Effector memory CD8-positive, alpha-beta T cell (primary cell): Measurements from ENCODE around the gene C12orf57.

Experiments used
- ATAC-seq: fragments of 150-1000 bp; cut with Tn5 transposase; replicated peaks from 2 replicates; pipeline ENCODE4 v1.10.0; 2021; ENCODE audit warnings: mild to moderate bottlenecking, moderate library complexity
- DNase-seq, 3 experiments: peaks; one replicate each; pipeline ENCODE4 v3.0.0; 2021
- H3K27ac Mint-ChIP-seq, 2 donors: one replicate each; pipeline ENCODE4 v1.8.0; 2022; ENCODE audit warnings: mild to moderate bottlenecking in 2 of 2, mixed read lengths in 2 of 2, moderate library complexity in 2 of 2
- H3K27me3 Mint-ChIP-seq, 2 donors: one replicate each; pipeline ENCODE4 v1.8.0; 2022; ENCODE audit warnings: mixed read lengths in 2 of 2
- H3K36me3 Mint-ChIP-seq: one replicate; pipeline ENCODE4 v1.8.0; 2022; ENCODE audit warnings: mild to moderate bottlenecking, moderate library complexity, mixed read lengths; ENCODE audit not compliant: insufficient read depth
- H3K4me1 Mint-ChIP-seq, 2 donors: one replicate each; pipeline ENCODE4 v1.8.0; 2022; ENCODE audit warnings: low read depth in 2 of 2, mixed read lengths in 2 of 2
- H3K4me3 Mint-ChIP-seq, 2 donors: one replicate each; pipeline ENCODE4 v1.8.0; 2022; ENCODE audit warnings: mild to moderate bottlenecking in 2 of 2, mixed read lengths in 2 of 2, moderate library complexity in 2 of 2
- H3K9me3 Mint-ChIP-seq, 2 donors: one replicate each; pipeline ENCODE4 v1.8.0; 2022; ENCODE audit warnings: mixed read lengths in 2 of 2

Gene C12orf57

GRCh38 chr12:6912164-6912935 lies 31.5 kb upstream of the C12orf57 start:
- Mint-ChIP-seq H3K27ac (peak overlapping the region; percentile 76 to 97), H3K27me3 (no peaks in the 10 kb centered on the region), H3K36me3 (peaks cover 27% of the 10 kb centered on the region), H3K4me1 (peaks cover 33 to 34% of the 10 kb centered on the region in 2 donors), H3K9me3 (no peaks in the 10 kb centered on the region), H3K4me3 (peak overlapping the region; percentile 92 to 99)
- no peak for DNase-seq
- ATAC-seq = no peak

GRCh38 chr12:6914246-6914946 lies 29.4 kb upstream of the C12orf57 start, which contains the start of gene ENO2:
Gene ENO2 (plus strand): TSS chr12:6914580. CDS start chr12:6915833, 1,253 bp downstream.
- H3K4me1 Mint-ChIP-seq = peaks cover 33 to 34% of the 10 kb centered on the region in 2 donors
- ATAC-seq = peak; percentile 90
- DNase-seq = peak; percentile 74 to 80 (median 80)
- peaks cover 36% of the 10 kb centered on the region for H3K36me3 Mint-ChIP-seq
- no peaks in the 10 kb centered on the region for H3K9me3 Mint-ChIP-seq
- H3K27me3 Mint-ChIP-seq = no peaks in the 10 kb centered on the region
- peak within 1 kb of the TSS; percentile 92 to 99 for H3K4me3 Mint-ChIP-seq
- H3K27ac Mint-ChIP-seq = peak within 1 kb of the TSS; percentile 76 to 97

- Mint-ChIP-seq H3K36me3 (peaks cover 40% of the 10 kb centered on the region), H3K9me3 (no peaks in the 10 kb centered on the region), H3K27ac (peak overlapping the region; percentile 76 to 97), H3K4me1 (peaks cover 34 to 36% of the 10 kb centered on the region in 2 donors), H3K27me3 (no peaks in the 10 kb centered on the region), H3K4me3 (peak overlapping the region; percentile 92 to 99)
- no peak for ATAC-seq
- no peak for DNase-seq
Observed at GRCh38 chr12:6914947-6915788, 28.7 kb upstream of the C12orf57 start.

GRCh38 chr12:6915789-6916285 lies 28.0 kb upstream of the C12orf57 start:
- ATAC-seq (no peak), DNase-seq (no peak)
- Mint-ChIP-seq H3K27me3 (no peaks in the 10 kb centered on the region), H3K36me3 (peaks cover 41% of the 10 kb centered on the region), H3K27ac (peak overlapping the region; percentile 76 to 97), H3K9me3 (no peaks in the 10 kb centered on the region), H3K4me1 (peaks cover 34 to 36% of the 10 kb centered on the region in 2 donors), H3K4me3 (peak overlapping the region; percentile 92 to 99)

GRCh38 chr12:6916426-6917200 lies 27.2 kb upstream of the C12orf57 start:
- ATAC-seq = no peak
- peak overlapping the region; percentile 92 to 99 for H3K4me3 Mint-ChIP-seq
- H3K36me3 Mint-ChIP-seq = peaks cover 41% of the 10 kb centered on the region
- no peak for DNase-seq
- peaks cover 34 to 36% of the 10 kb centered on the region in 2 donors for H3K4me1 Mint-ChIP-seq
- H3K27me3 Mint-ChIP-seq = no peaks in the 10 kb centered on the region
- peak overlapping the region; percentile 76 to 97 for H3K27ac Mint-ChIP-seq
- H3K9me3 Mint-ChIP-seq = no peaks in the 10 kb centered on the region

GRCh38 chr12:6917491-6918231 lies 26.2 kb upstream of the C12orf57 start:
- H3K9me3 Mint-ChIP-seq = no peaks in the 10 kb centered on the region
- no peak overlapping the region for H3K27ac Mint-ChIP-seq
- peaks cover 40% of the 10 kb centered on the region for H3K36me3 Mint-ChIP-seq
- H3K4me3 Mint-ChIP-seq = no peak overlapping the region
- ATAC-seq (no peak), DNase-seq (no peak)
- peaks cover 32 to 34% of the 10 kb centered on the region in 2 donors for H3K4me1 Mint-ChIP-seq
- no peaks in the 10 kb centered on the region for H3K27me3 Mint-ChIP-seq

- DNase-seq (no peak), ATAC-seq (no peak)
- peaks cover 33% of the 10 kb centered on the region for H3K36me3 Mint-ChIP-seq
- H3K9me3 Mint-ChIP-seq = no peaks in the 10 kb centered on the region
- peak overlapping the region in 1 of 2 donors; percentile 70 for H3K27ac Mint-ChIP-seq
- peaks cover 23 to 30% of the 10 kb centered on the region in 2 donors for H3K4me1 Mint-ChIP-seq
- no peak overlapping the region for H3K4me3 Mint-ChIP-seq
- H3K27me3 Mint-ChIP-seq = no peaks in the 10 kb centered on the region
Observed at GRCh38 chr12:6919588-6919987, 24.2 kb upstream of the C12orf57 start.

- H3K36me3 Mint-ChIP-seq = peaks cover 30% of the 10 kb centered on the region
- ATAC-seq (no peak), DNase-seq (no peak)
- H3K27me3 Mint-ChIP-seq = no peaks in the 10 kb centered on the region
- peaks cover 15% of the 10 kb centered on the region in 2 donors for H3K4me1 Mint-ChIP-seq
- H3K4me3 Mint-ChIP-seq = no peak overlapping the region
- no peaks in the 10 kb centered on the region for H3K9me3 Mint-ChIP-seq
- H3K27ac Mint-ChIP-seq = peak overlapping the region in 1 of 2 donors; percentile 38
Observed at GRCh38 chr12:6921539-6921938, 22.3 kb upstream of the C12orf57 start.

- H3K27ac Mint-ChIP-seq = peak overlapping the region in 1 of 2 donors; percentile 38
- H3K36me3 Mint-ChIP-seq = peaks cover 30% of the 10 kb centered on the region
- no peak overlapping the region for H3K4me3 Mint-ChIP-seq
- ATAC-seq = no peak
- H3K9me3 Mint-ChIP-seq = no peaks in the 10 kb centered on the region
- peaks cover 14 to 22% of the 10 kb centered on the region in 2 donors for H3K4me1 Mint-ChIP-seq
- no peaks in the 10 kb centered on the region for H3K27me3 Mint-ChIP-seq
- DNase-seq = no peak
Observed at GRCh38 chr12:6921996-6922946, 21.6 kb upstream of the C12orf57 start.

- no peak overlapping the region for H3K4me3 Mint-ChIP-seq
Observed at GRCh38 chr12:6923003-6923732, 20.7 kb upstream of the C12orf57 start.

GRCh38 chr12:6923851-6924250 lies 20.0 kb upstream of the C12orf57 start:
- Mint-ChIP-seq H3K27me3 (no peaks in the 10 kb centered on the region), H3K9me3 (no peaks in the 10 kb centered on the region), H3K4me3 (no peak overlapping the region), H3K36me3 (peaks cover 30% of the 10 kb centered on the region), H3K27ac (peak overlapping the region; percentile 82 to 91), H3K4me1 (peaks cover 18 to 28% of the 10 kb centered on the region in 2 donors)
- ATAC-seq (no peak), DNase-seq (no peak)

More at GRCh38 chr12:6923003-6923732, 20.7 kb upstream of the C12orf57 start:
- H3K9me3 Mint-ChIP-seq = no peaks in the 10 kb centered on the region
- peaks cover 31% of the 10 kb centered on the region for H3K36me3 Mint-ChIP-seq
- ATAC-seq (no peak), DNase-seq (no peak)
- no peaks in the 10 kb centered on the region for H3K27me3 Mint-ChIP-seq
- H3K4me1 Mint-ChIP-seq = peaks cover 14 to 23% of the 10 kb centered on the region in 2 donors
- peak overlapping the region in 1 of 2 donors; percentile 16 for H3K27ac Mint-ChIP-seq
